ENCODE results near the gene LIMCH1. TPM values are rescaled to one million over a fixed set of nuclear protein-coding genes. Genes with fewer than 3 reads are reported as not detected.

LIMCH1 gene
- total and polyA plus RNA-seq, 2 experiments from 2014 or later = 10.6 to 13.3 TPM

- TF ChIP-seq EZH2 (IDR thresholded peaks at IDR 0.05; ENCODE audit: borderline replicate concordance) = no peak
- TF ChIP-seq EZH2phosphoT487 (IDR thresholded peaks at IDR 0.05; ENCODE audit: low read depth, severe bottlenecking, unreplicated experiment) = no peak
- TF ChIP-seq, protein P1, sequence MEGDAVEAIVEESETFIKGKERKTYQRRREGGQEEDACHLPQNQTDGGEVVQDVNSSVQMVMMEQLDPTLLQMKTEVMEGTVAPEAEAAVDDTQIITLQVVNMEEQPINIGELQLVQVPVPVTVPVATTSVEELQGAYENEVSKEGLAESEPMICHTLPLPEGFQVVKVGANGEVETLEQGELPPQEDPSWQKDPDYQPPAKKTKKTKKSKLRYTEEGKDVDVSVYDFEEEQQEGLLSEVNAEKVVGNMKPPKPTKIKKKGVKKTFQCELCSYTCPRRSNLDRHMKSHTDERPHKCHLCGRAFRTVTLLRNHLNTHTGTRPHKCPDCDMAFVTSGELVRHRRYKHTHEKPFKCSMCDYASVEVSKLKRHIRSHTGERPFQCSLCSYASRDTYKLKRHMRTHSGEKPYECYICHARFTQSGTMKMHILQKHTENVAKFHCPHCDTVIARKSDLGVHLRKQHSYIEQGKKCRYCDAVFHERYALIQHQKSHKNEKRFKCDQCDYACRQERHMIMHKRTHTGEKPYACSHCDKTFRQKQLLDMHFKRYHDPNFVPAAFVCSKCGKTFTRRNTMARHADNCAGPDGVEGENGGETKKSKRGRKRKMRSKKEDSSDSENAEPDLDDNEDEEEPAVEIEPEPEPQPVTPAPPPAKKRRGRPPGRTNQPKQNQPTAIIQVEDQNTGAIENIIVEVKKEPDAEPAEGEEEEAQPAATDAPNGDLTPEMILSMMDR (IDR thresholded peaks at IDR 0.05; ENCODE audit: poor library complexity) = no peak
- Histone ChIP-seq H2AFZ (no peak overlapping the region), H3K9me2 (replicated peaks; ENCODE audit: insufficient read depth) (no peaks in the 10 kb centered on the region), H4K20me1 (ENCODE audit: insufficient read depth, poor library complexity, severe bottlenecking) (no peaks in the 10 kb centered on the region), H3K27me3 (no peaks in the 10 kb centered on the region), H3K27ac (no peak overlapping the region), H3K36me3 (replicated peaks; ENCODE audit: insufficient read depth, low read depth) (no peaks in the 10 kb centered on the region), H3K4me3 (no peak overlapping the region), H3K79me2 (no peaks in the 10 kb centered on the region), H3K4me2 (no peak overlapping the region), H3K9me3 (ENCODE audit: low read depth) (no peaks in the 10 kb centered on the region), H3K4me1 (ENCODE audit: insufficient read depth) (peaks cover 14% of the 10 kb centered on the region)
- no peak for DNase-seq (ENCODE audit: low spot score)
- WGBS (ENCODE audit: low lambda C conversion rate, missing lambda C conversion rate) = 57% methylated on average over 2 of the region's 2 CpGs
Observed at GRCh38 chr4:41504167-41504818, 33.7 kb upstream of the LIMCH1 start.

- Histone ChIP-seq H3K4me1 (ENCODE audit: insufficient read depth) (peaks cover 8% of the 10 kb centered on the region), H3K9me3 (ENCODE audit: low read depth) (no peaks in the 10 kb centered on the region), H2AFZ (no peak overlapping the region), H3K36me3 (replicated peaks; ENCODE audit: insufficient read depth, low read depth) (no peaks in the 10 kb centered on the region), H3K79me2 (no peaks in the 10 kb centered on the region), H3K4me3 (no peak overlapping the region), H3K27me3 (no peaks in the 10 kb centered on the region), H4K20me1 (ENCODE audit: insufficient read depth, poor library complexity, severe bottlenecking) (no peaks in the 10 kb centered on the region), H3K9me2 (replicated peaks; ENCODE audit: insufficient read depth) (no peaks in the 10 kb centered on the region), H3K27ac (no peak overlapping the region), H3K4me2 (no peak overlapping the region)
- TF ChIP-seq EZH2 (IDR thresholded peaks at IDR 0.05; ENCODE audit: borderline replicate concordance) (no peak), EZH2phosphoT487 (IDR thresholded peaks at IDR 0.05; ENCODE audit: low read depth, severe bottlenecking, unreplicated experiment) (no peak)
- TF ChIP-seq, protein P1 (IDR thresholded peaks at IDR 0.05; ENCODE audit: poor library complexity) = no peak
- WGBS (ENCODE audit: low lambda C conversion rate, missing lambda C conversion rate) = 95% methylated on average over 2 of the region's 2 CpGs
- no peak for DNase-seq (ENCODE audit: low spot score)
Observed at GRCh38 chr4:41505161-41505661, 32.7 kb upstream of the LIMCH1 start.

DNA sequence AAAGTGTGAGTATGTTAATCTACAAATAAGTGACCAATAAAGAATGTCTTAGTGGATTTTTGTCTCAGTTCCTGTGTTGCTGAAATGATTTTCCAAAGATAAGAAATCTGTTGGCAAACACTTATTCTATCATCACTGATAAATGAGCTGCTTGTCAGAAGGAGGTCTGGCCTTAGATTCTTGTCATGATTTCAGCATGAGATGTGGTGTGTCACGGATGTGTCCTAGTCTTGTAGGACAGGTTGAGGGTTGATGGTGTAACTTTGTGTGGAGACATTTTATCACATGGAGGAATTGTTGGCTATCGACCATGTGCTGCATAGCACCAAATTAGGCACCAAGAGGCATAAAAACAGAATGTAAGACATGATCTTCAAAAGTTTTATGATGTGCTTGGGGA is 31.8 kb upstream of the LIMCH1 start:
- Histone ChIP-seq H3K9me3 (ENCODE audit: low read depth) (no peaks in the 10 kb centered on the region), H3K4me1 (ENCODE audit: insufficient read depth) (peaks cover 8% of the 10 kb centered on the region), H3K27ac (no peak overlapping the region), H3K27me3 (no peaks in the 10 kb centered on the region), H3K36me3 (replicated peaks; ENCODE audit: insufficient read depth, low read depth) (no peaks in the 10 kb centered on the region), H3K9me2 (replicated peaks; ENCODE audit: insufficient read depth) (no peaks in the 10 kb centered on the region), H3K79me2 (no peaks in the 10 kb centered on the region), H3K4me3 (no peak overlapping the region), H4K20me1 (ENCODE audit: insufficient read depth, poor library complexity, severe bottlenecking) (no peaks in the 10 kb centered on the region), H2AFZ (no peak overlapping the region), H3K4me2 (no peak overlapping the region)
- DNase-seq (ENCODE audit: low spot score) = no peak
- TF ChIP-seq EZH2phosphoT487 (IDR thresholded peaks at IDR 0.05; ENCODE audit: low read depth, severe bottlenecking, unreplicated experiment) (no peak), EZH2 (IDR thresholded peaks at IDR 0.05; ENCODE audit: borderline replicate concordance) (no peak)
- TF ChIP-seq, protein P1 (IDR thresholded peaks at IDR 0.05; ENCODE audit: poor library complexity) = no peak
- WGBS (ENCODE audit: low lambda C conversion rate, missing lambda C conversion rate) = 69% methylated on average over 2 of the region's 2 CpGs

All from hepatocyte (in vitro differentiated cells).